ENCODE results near the gene CDC25B. TPM values are rescaled to one million over a fixed set of nuclear protein-coding genes. Genes with fewer than 3 reads are reported as not detected.

Gene CDC25B
- total and polyA plus RNA-seq, 2 of the 13 experiments (the other 11 are each of a cell fraction or from before 2014, with no cell fraction given): 14.5 to 19.4 TPM

DNA sequence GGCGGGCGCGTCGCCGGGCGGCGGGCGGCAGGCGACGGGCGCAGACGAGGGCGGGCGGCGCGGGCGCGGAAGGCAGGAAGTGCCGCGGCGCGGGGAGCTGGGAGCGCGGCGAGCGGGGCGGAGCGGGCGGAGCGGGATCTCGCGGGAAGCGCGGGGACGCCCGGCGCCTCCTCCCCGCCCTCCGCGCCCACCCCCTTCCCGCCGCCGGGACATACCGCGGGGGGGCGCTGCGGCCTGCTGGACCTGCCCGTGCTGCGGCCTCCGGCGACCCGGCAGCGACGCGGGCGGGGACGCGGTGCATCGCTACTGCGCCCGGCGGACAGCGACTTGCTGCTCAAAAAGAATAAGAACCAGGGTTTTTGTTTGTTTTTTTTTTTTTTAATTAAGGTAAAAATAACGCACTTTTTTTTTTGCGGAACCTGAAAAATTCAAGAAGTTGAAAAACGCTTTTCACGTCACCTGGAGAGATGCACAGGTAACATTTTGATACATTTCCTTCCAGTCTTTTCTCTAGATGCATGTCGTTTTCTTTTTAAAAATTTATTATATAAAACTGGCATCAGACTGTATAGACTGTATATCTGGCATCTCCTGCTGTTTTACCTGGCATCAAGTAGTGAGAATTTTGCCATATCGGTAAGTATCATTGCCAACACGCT lies 9.3 kb upstream of the CDC25B start, which contains the start of gene CENPB (continued):
- TF ChIP-seq, protein P1, sequence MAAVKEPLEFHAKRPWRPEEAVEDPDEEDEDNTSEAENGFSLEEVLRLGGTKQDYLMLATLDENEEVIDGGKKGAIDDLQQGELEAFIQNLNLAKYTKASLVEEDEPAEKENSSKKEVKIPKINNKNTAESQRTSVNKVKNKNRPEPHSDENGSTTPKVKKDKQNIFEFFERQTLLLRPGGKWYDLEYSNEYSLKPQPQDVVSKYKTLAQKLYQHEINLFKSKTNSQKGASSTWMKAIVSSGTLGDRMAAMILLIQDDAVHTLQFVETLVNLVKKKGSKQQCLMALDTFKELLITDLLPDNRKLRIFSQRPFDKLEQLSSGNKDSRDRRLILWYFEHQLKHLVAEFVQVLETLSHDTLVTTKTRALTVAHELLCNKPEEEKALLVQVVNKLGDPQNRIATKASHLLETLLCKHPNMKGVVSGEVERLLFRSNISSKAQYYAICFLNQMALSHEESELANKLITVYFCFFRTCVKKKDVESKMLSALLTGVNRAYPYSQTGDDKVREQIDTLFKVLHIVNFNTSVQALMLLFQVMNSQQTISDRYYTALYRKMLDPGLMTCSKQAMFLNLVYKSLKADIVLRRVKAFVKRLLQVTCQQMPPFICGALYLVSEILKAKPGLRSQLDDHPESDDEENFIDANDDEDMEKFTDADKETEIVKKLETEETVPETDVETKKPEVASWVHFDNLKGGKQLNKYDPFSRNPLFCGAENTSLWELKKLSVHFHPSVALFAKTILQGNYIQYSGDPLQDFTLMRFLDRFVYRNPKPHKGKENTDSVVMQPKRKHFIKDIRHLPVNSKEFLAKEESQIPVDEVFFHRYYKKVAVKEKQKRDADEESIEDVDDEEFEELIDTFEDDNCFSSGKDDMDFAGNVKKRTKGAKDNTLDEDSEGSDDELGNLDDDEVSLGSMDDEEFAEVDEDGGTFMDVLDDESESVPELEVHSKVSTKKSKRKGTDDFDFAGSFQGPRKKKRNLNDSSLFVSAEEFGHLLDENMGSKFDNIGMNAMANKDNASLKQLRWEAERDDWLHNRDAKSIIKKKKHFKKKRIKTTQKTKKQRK (IDR thresholded peaks at IDR 0.05; ENCODE audit: low read length): no peak
- TF ChIP-seq ZNF780A (CRISPR knock-in tag; IDR thresholded peaks at IDR 0.05) (no peak), POGZ (CRISPR knock-in tag; IDR thresholded peaks at IDR 0.05) (peak; percentile 35; the same call in 1 of the 2 replicates), RFX1 (IDR thresholded peaks at IDR 0.05) (no peak), HMGA1 (CRISPR knock-in tag; conservative IDR thresholded peaks at IDR 0.05) (no peak), SP5 (CRISPR knock-in tag; IDR thresholded peaks at IDR 0.05; ENCODE audit: borderline replicate concordance, low read depth) (peak; percentile 69), LCORL (IDR thresholded peaks at IDR 0.05) (no peak), LCORL (CRISPR knock-in tag; IDR thresholded peaks at IDR 0.05) (0 out of 2 replicates have a peak, but pooled peaks have one; percentile 24), HHEX (CRISPR knock-in tag; IDR thresholded peaks at IDR 0.05) (no peak), YEATS2 (CRISPR knock-in tag; IDR thresholded peaks at IDR 0.05; ENCODE audit: borderline replicate concordance) (no peak), PHF20 (CRISPR knock-in tag; IDR thresholded peaks at IDR 0.05) (peak; percentile 24; the same call in 1 of the 2 replicates), ZFX (CRISPR knock-in tag; IDR thresholded peaks at IDR 0.05; ENCODE audit: low read depth) (peak; percentile 89), PITX1 (CRISPR knock-in tag; IDR thresholded peaks at IDR 0.05) (no peak), ZNF564 (CRISPR knock-in tag; IDR thresholded peaks at IDR 0.05) (no peak), SNRNP70 (IDR thresholded peaks at IDR 0.05; ENCODE audit: low read depth, low read length) (no peak), CSRNP2 (CRISPR knock-in tag; conservative IDR thresholded peaks at IDR 0.05; ENCODE audit: low read depth) (0 out of 2 replicates have a peak, but pooled peaks have one; percentile 63), ZSCAN29 (CRISPR knock-in tag; conservative IDR thresholded peaks at IDR 0.05) (no peak), ZZZ3 (CRISPR knock-in tag; IDR thresholded peaks at IDR 0.05; ENCODE audit: borderline replicate concordance) (no peak), KMT2B (CRISPR knock-in tag; IDR thresholded peaks at IDR 0.05) (peak; percentile 34; the same call in 1 of the 2 replicates), ZFP1 (CRISPR knock-in tag; IDR thresholded peaks at IDR 0.05) (no peak), ZNF33A (CRISPR knock-in tag; IDR thresholded peaks at IDR 0.05; ENCODE audit: borderline replicate concordance) (no peak), NFATC3 (CRISPR knock-in tag; IDR thresholded peaks at IDR 0.05) (no peak)
- TF ChIP-seq, protein P2, sequence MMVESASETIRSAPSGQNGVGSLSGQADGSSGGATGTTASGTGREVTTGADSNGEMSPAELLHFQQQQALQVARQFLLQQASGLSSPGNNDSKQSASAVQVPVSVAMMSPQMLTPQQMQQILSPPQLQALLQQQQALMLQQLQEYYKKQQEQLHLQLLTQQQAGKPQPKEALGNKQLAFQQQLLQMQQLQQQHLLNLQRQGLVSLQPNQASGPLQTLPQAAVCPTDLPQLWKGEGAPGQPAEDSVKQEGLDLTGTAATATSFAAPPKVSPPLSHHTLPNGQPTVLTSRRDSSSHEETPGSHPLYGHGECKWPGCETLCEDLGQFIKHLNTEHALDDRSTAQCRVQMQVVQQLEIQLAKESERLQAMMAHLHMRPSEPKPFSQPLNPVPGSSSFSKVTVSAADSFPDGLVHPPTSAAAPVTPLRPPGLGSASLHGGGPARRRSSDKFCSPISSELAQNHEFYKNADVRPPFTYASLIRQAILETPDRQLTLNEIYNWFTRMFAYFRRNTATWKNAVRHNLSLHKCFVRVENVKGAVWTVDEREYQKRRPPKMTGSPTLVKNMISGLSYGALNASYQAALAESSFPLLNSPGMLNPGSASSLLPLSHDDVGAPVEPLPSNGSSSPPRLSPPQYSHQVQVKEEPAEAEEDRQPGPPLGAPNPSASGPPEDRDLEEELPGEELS (CRISPR knock-in tag; IDR thresholded peaks at IDR 0.05): 0 out of 2 replicates have a peak, but pooled peaks have one; percentile 14

All from HepG2 (cell line).